ENCODE data around the gene CABP2.
"Not testable (repeated sequence)": the region's sequence is repeated elsewhere in the genome, so short reads cannot be mapped to it uniquely, and the experiment has no call there.

CABP2 gene

GRCh38 chr11:67522844-67523555 is at the start of gene CABP2:
TSS of gene CABP2 (minus strand) at chr11:67523446. CDS start at chr11:67523326, 120 bp downstream.
- DNase-seq (ENCODE audit: low spot score), result no peak
- FAIRE-seq, result no peak

DNA sequence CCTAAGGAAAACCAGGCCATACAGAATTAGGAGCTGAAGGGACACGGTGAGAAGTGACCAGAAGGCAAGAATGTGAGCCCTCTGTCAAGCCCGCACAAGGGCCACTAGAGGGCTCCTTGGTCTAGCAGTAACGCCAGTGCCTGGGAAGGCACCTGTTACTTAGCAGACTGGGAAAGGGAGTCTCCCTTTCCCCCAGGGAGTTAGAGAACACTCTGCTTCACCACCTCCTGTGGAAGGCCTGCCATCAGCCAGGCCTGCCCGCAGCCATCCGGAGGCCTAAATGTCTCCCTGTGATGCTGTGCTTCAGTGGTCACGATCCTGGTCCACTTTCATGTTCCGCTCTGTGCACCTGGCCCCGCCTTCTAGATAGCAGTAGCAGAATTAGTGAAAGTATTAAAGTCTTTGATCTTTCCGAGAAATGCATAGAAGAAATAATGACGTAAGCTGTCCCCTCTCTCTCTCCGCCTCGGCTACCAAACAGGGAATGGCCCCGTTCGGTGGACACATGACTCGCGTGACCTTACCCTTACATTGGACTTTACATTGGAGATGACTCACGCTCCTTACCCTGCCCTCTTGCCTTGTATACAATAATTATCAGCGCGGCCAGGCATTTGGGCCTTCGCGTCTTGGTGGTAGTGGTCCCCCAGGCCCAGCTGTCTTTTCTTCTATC is 49.6 kb upstream of the CABP2 start:
- DNase-seq (ENCODE audit: low spot score), result peak; percentile 14
- no peak for FAIRE-seq

DNA sequence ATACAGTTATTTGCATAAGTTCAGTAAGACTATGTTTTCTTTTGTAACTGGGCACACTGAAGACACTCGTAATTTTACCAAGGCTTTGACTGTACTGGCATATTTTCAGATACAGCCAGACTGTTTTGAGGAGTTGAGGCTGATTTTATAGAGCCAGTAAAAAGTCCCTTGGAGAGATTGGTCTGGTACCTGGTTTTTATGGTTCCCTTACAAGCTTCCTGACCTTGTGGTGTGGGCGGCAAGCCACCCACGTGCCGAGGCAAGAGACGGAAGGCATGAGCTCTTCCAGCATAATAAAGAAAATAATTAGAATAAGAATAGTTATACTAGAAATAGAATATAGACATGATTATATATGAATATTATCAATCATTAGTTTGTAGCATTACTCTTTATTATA is 49.1 kb upstream of the CABP2 start:
- FAIRE-seq, result no peak
- DNase-seq (ENCODE audit: low spot score), result no peak

DNA sequence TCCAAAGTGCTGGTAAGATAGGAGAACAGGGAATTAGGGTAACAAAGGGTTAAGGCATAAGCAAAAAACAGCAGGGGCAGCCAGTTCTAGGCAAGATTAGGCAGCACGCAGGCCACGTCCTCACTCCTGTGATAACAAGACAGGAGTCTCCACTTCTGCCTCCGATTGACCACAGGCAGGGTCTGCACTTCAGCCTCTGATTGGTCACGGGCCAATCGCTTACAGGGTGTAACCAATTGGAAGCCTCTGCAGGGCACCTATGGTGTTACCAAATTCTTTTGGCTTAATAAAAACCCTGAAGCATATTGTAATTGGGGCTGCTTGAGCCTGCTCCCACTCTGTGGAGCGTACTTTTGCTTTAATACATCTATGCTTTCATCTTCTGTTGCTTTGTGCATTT is 48.2 kb upstream of the CABP2 start:
- FAIRE-seq (no peak), DNase-seq (ENCODE audit: low spot score) (no peak)

DNA sequence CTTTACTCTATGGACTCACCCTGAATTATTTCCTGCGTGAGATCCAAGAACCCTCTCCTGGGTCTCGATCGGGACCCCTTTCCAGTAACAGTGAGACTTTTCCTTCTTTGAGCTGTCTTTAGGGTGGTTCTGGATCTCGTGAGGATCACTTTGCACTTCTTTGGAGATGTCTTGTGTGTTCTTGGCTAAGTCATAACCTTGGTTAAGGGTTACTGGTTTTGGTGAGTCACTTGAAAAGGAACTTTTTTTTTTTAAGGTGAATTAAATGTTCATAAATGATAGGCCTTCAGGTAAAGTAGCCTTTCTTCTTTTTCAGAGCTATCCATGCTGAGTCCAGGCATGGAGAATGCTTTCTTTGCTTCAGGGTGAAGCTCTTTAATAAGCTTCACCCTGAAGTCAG is 41.0 kb upstream of the CABP2 start:
- peak; percentile 67 for FAIRE-seq
- DNase-seq (ENCODE audit: low spot score), result peak; percentile 74

DNA sequence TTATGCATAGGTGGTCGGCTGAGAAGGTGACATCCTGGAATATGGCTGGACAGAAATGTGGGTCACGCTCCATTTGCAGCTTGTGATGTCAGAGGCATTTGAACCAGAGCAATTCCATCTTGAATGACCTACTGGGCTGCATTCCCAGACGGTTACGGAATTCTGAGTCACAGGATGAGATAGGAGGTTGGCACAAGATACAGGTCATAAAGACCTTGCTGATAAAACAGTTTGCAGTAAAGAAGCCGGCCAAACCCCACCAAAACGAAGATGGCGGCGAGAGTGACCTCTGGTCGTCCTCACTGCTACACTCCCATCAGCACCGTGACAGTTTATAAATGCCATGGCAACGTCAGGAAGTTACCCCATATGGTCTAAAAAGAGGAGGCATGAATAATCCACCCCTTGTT is 40.5 kb upstream of the CABP2 start:
- DNase-seq (ENCODE audit: low spot score) (peak; percentile 96), FAIRE-seq (peak; percentile 87)

- peak; percentile 22 for DNase-seq (ENCODE audit: low spot score)
- FAIRE-seq, result no peak
Observed at GRCh38 chr11:67562963-67563704, 39.9 kb upstream of the CABP2 start.

GRCh38 chr11:67561971-67562619 is 38.8 kb upstream of the CABP2 start:
- DNase-seq (ENCODE audit: low spot score), result peak; percentile 64
- FAIRE-seq, result peak; percentile 51

- FAIRE-seq (peak; percentile 17), DNase-seq (ENCODE audit: low spot score) (peak; percentile 40)
Observed at GRCh38 chr11:67558084-67558772, 35.0 kb upstream of the CABP2 start.

DNA sequence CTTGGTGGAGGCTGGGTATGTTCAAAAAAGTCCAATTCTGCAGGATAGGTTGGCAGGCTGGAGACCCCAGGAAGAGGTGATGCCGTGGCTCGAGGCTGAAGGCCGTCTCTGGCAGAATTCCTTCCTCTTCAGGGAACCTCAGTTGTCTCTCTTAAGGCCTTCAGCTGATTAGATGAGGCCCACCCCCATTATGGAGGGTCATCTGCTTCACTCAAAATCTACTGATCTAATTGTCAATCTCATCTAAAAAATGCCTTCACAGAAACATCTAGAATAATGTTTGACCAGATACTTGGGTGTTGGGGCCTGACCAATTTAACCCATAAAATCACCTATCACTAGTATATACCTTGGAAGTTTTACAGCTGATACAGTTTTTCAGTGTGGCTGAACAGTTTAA is 33.0 kb upstream of the CABP2 start:
- no peak for FAIRE-seq
- DNase-seq (ENCODE audit: low spot score), result no peak

DNA sequence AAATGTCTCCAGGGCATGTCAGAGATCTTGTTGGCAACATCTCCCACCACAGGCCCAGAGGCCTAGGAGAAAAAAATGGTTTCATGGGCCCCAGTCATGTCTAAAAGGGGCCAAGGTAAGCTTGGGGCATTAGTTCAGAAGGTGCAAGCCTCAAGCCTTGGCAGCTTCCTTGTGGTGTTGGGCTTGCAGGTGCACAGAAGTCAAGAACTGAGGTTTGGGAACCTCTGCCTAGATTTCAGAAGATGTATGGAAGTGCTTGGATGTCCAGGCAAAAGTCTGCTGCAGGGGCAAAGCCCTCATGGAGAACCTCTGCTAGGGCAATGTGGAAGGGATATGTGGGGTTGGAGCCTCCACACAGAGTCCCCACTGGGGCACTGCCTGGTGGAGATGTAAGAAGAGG is 28.5 kb upstream of the CABP2 start:
- not testable (repeated sequence) for DNase-seq (ENCODE audit: low spot score); FAIRE-seq

DNA sequence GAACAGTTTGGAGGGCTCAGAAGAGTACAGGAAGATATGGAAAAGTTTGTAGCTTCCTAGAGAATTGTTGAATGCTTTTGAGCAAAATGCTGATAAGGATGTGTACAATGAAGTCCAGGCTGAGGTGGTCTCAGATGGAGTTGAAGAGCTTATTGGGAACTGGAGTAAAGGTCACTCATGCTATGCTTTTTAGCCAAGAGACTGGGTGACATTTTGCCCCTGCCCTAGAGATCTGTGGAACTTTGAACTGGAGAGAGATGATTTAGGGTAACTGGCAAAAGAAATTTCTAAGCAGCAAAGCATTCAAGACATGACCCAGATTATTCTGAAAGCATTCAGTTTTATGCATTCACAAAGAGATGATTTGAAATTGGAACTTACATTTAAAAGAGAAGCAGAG is 27.9 kb upstream of the CABP2 start:
- FAIRE-seq, result no peak
- DNase-seq (ENCODE audit: low spot score), result no peak

GRCh38 chr11:67548555-67549110 is 25.4 kb upstream of the CABP2 start:
- DNase-seq (ENCODE audit: low spot score), result no peak
- no peak for FAIRE-seq

GRCh38 chr11:67548112-67548511 is 24.9 kb upstream of the CABP2 start:
- FAIRE-seq; DNase-seq (ENCODE audit: low spot score): not testable (repeated sequence)

GRCh38 chr11:67545280-67545679 is 22.0 kb upstream of the CABP2 start:
- no peak for FAIRE-seq
- DNase-seq (ENCODE audit: low spot score), result no peak

DNA sequence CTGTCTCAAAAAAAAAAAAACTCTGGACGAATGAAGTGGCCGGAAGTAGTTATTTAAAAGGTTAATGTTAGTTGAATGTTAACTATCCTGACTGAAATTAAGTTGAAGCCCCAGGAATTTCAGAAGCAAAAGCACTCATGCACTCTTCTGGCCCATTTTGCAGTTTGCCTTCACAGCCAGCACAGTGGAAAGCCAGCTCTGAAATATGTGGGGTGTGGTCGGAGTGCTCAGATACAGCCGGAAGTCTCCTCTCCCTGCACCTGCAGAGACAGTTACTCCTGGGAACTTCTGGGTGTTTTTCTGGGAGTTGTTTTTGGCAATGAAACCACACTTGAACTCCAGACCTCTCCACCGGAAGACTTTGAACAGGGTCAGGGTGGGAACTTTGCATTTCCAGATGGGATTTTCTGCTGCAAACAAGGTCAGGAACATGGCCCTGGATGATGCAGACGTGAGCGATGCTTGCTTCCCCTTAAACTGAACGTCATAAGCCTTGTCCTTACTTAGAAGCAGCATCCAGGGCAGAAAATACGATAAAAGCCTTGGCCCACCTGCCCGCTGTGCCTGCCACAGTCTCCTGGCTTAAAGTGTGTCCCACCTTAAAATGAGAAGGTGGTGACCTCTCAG is 21.5 kb upstream of the CABP2 start:
- DNase-seq (ENCODE audit: low spot score) (peak; percentile 11), FAIRE-seq (no peak)

DNA sequence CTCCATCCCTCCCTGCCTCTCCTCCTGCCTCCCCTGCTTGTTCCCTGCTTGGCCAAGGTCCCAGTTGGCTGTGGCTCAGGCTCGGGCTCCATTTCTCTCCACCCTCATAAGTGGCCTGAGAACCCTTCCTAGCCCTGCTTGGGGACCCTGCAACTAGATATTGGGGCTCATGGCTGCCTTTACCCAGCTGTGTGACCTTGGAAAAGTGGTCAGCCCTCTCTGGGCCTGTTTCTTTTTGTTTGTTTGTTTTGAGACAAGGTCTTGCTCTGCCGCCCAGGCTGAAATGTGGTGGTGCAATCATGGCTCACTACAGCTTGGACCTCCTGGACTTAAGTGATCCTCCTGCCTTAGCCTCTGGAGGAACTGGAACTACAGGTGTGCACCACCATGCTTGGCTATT is 20.3 kb upstream of the CABP2 start:
- DNase-seq (ENCODE audit: low spot score) (no peak), FAIRE-seq (no peak)

GRCh38 chr11:67542971-67543370 is 19.7 kb upstream of the CABP2 start:
- no peak for FAIRE-seq
- no peak for DNase-seq (ENCODE audit: low spot score)

DNA sequence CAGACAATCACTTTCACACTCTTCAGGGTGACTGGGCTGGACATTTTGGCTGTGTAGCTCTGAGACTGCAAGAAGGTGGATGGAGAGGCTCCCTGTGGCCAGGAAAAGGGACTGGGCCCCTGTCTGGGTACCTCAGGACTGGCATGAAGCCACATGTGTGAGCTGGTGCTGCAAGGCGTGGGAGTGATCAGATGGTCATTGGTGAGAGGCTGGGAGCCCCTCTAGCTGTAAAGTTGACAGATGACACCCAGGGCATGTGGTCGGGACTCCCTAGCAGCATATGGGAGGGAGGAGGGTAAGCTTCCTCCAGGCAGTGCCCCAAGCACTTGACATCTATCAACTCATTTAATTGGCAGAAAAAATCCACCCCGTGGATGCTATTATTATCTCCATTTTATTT is 18.9 kb upstream of the CABP2 start:
- FAIRE-seq, result no peak
- no peak for DNase-seq (ENCODE audit: low spot score)

DNA sequence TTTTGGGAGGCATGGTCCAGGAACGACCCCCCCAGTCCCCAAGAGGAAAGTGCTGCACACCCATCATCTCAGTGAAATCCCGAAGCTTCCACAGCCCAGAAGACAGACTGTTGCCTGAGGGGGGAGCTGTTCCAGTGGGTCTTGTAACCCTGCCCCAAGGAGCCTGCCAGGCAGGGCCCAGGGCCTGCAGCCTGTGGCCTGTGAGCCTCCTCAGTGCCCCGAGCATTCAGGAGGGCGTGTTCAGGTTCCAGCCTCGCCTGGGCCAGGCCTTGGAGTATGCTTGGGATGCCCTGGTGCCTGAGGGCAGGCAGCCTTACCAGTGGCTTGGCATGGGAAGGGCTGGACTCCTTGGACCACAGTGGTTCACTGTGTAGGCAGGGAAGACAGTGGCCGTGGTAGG is 18.0 kb upstream of the CABP2 start:
- no peak for FAIRE-seq
- no peak for DNase-seq (ENCODE audit: low spot score)
